Naive thymus-derived CD4-positive, alpha-beta T cell (primary cell): ENCODE results near the gene RAE1. TPM values are rescaled to one million over a fixed set of nuclear protein-coding genes. Genes with fewer than 3 reads are reported as not detected.

Experiments used
- ATAC-seq: fragments of 150-1000 bp; cut with Tn5 transposase; 2 replicates; pipeline ENCODE4 v1.10.0; 2021; ENCODE audit warnings: mild to moderate bottlenecking, moderate library complexity
- CTCF ChIA-PET: fragments of 350-600 bp; sonication (Branson Sonifier 250); formaldehyde crosslinking; loops from one replicate; lab custom pipeline; 2021; ENCODE audit warnings: antibody characterized with exemption; lab: Charles Lee
- POLR2A ChIA-PET: fragments of 350-600 bp; sonication (Branson Sonifier 250); formaldehyde crosslinking; loops from one replicate; lab custom pipeline; 2021; ENCODE audit warnings: antibody characterized with exemption, inconsistent platforms; lab: Charles Lee
- DNase-seq, 9 donors: peaks; one replicate each; pipeline versions ENCODE4 v3.0.0 to v3.0.0-alpha.2; 2020 to 2022; ENCODE audit warnings: mixed read lengths in 1 of 9
- H3K27ac ChIP-seq: one replicate; pipeline ENCODE4 v1.7.0; 2013; ENCODE audit warnings: mild to moderate bottlenecking, low read depth, low read length, moderate library complexity
- H3K27me3 ChIP-seq, 2 donors: one replicate each; pipeline ENCODE4 v1.7.0; 2013; ENCODE audit warnings: low read length in 2 of 2, mild to moderate bottlenecking in 2 of 2, moderate library complexity in 2 of 2; ENCODE audit not compliant: control insufficient read depth in 2 of 2, insufficient read depth in 2 of 2
- H3K36me3 ChIP-seq, 3 experiments: 1 replicate in 2 of 3; 2 replicates in 1 of 3; pipeline ENCODE4 v1.7.0; 2013; ENCODE audit warnings: low read length in 3 of 3, mild to moderate bottlenecking in 3 of 3, moderate library complexity in 1 of 3; ENCODE audit not compliant: insufficient read depth in 3 of 3, control insufficient read depth in 2 of 3
- H3K4me1 ChIP-seq, 2 donors: one replicate each; pipeline ENCODE4 v1.7.0; 2013; ENCODE audit warnings: low read length in 2 of 2, mild to moderate bottlenecking in 2 of 2, moderate library complexity in 1 of 2; ENCODE audit not compliant: control insufficient read depth in 2 of 2, insufficient read depth in 2 of 2
- H3K4me3 ChIP-seq: 2 replicates; pipeline ENCODE4 v1.7.0; 2013; ENCODE audit warnings: mild to moderate bottlenecking, low read length
- H3K9me3 ChIP-seq, 3 experiments: 1 replicate in 2 of 3; 2 replicates in 1 of 3; pipeline ENCODE4 v1.7.0; 2013; ENCODE audit warnings: low read length in 3 of 3; ENCODE audit not compliant: control insufficient read depth in 2 of 3
- H3K27ac Mint-ChIP-seq, 9 donors: one replicate each; pipeline ENCODE4 v1.8.0; 2020 to 2022; ENCODE audit warnings: mixed read lengths in 9 of 9, mild to moderate bottlenecking in 8 of 9, moderate library complexity in 5 of 9, inconsistent platforms in 2 of 9
- H3K27me3 Mint-ChIP-seq, 5 donors: one replicate each; pipeline ENCODE4 v1.8.0; 2021 to 2022; ENCODE audit warnings: mixed read lengths in 5 of 5, mild to moderate bottlenecking in 1 of 5
- H3K36me3 Mint-ChIP-seq, 5 donors: one replicate each; pipeline ENCODE4 v1.8.0; 2020 to 2022; ENCODE audit warnings: mixed read lengths in 5 of 5, mild to moderate bottlenecking in 3 of 5, inconsistent platforms in 1 of 5
- H3K4me1 Mint-ChIP-seq, 7 donors: one replicate each; pipeline ENCODE4 v1.8.0; 2020 to 2022; ENCODE audit warnings: mixed read lengths in 7 of 7, mild to moderate bottlenecking in 3 of 7, inconsistent platforms in 1 of 7
- H3K4me3 Mint-ChIP-seq, 10 donors: one replicate each; pipeline ENCODE4 v1.8.0; 2020 to 2022; ENCODE audit warnings: mild to moderate bottlenecking in 10 of 10, mixed read lengths in 10 of 10, moderate library complexity in 6 of 10, inconsistent platforms in 2 of 10
- H3K9me3 Mint-ChIP-seq, 11 donors: one replicate each; pipeline ENCODE4 v1.8.0; 2020 to 2022; ENCODE audit warnings: mixed read lengths in 11 of 11, mild to moderate bottlenecking in 4 of 11, inconsistent platforms in 1 of 11, moderate library complexity in 1 of 11
- intact Hi-C, 2 donors: fragments of 100-400 bp; cut with micrococcal nuclease; formaldehyde crosslinking; loops; one replicate each; pipeline ENCODE4 v1.15.1; 2023
- polyA plus RNA-seq, 2 donors: library from polyadenylated mRNA; unstranded; fragments of 300-500 nt; fragmentation: Illumina TruSeq; gene quantifications; one replicate each; pipeline ENCODE4 v1.2.3, GENCODE V29; 2021
- total RNA-seq, 6 experiments: library from RNA in 5 of 6; stranded (reverse) in 5 of 6; gene quantifications; 1 replicate in 5 of 6; 2 replicates in 1 of 6; pipeline ENCODE4 v1.2.3 and lab custom pipeline; 2021 to 2026

The RAE1 gene
- total and polyA plus RNA-seq, 7 experiments from 2014 or later = 31.0 to 65.1 (median 40.4) TPM

- DNase-seq (peak; percentile 71 to 87 (median 80)), ATAC-seq (peak; percentile 94)
- Mint-ChIP-seq H3K4me1 (peaks cover 7 to 28% (median 19%) of the 10 kb centered on the region in 7 donors), H3K27ac (peak overlapping the region in 8 of 9 donors; percentile 15 to 71 (median 58)), H3K9me3 (peaks cover 0 to 1% (median 0%) of the 10 kb centered on the region in 11 donors), H3K4me3 (peak overlapping the region in 1 of 10 donors; percentile 41), H3K27me3 (no peaks in the 10 kb centered on the region), H3K36me3 (peaks cover 3 to 29% (median 6%) of the 10 kb centered on the region in 5 donors)
- Histone ChIP-seq H3K9me3 (no peaks in the 10 kb centered on the region), H3K27me3 (no peaks in the 10 kb centered on the region), H3K4me1 (peaks cover 6 to 12% of the 10 kb centered on the region in 2 donors), H3K27ac (no peak overlapping the region), H3K36me3 (peaks cover 0 to 46% (median 0%) of the 10 kb centered on the region in 3 experiments), H3K4me3 (no peak overlapping the region)
- POLR2A ChIA-PET = interaction anchor here (0.7 to 3.7 kb wide), 7 partner anchors 9 to 111 kb away, joined by 3 to 16 read pairs (median 4); no protein-coding TSS in a partner anchor
- CTCF ChIA-PET = interaction anchor here (0.6 to 3.8 kb wide), 15 partner anchors 8 to 827 kb away, joined by 3 to 21 read pairs (median 5); no protein-coding TSS in a partner anchor
- intact Hi-C loops = loop anchor here (1.0 to 5.0 kb wide), 7 partner anchors 7 to 825 kb away; partner anchors contain the start of gene RBM38 (in 1 of the 2)
Observed at GRCh38 chr20:57381596-57382503, 30.8 kb downstream of the RAE1 start.

GRCh38 chr20:57382516-57382915 lies 31.5 kb downstream of the RAE1 start:
- peaks cover 3 to 23% (median 3%) of the 10 kb centered on the region in 5 donors for H3K36me3 Mint-ChIP-seq
- Histone ChIP-seq H3K27me3 (no peaks in the 10 kb centered on the region), H3K27ac (no peak overlapping the region), H3K36me3 (peaks cover 0 to 39% (median 0%) of the 10 kb centered on the region in 3 experiments), H3K4me3 (no peak overlapping the region), H3K4me1 (peaks cover 6 to 12% of the 10 kb centered on the region in 2 donors), H3K9me3 (no peaks in the 10 kb centered on the region)
- ATAC-seq (no peak), DNase-seq (no peak)
- intact Hi-C loops = loop anchor here (1.0 to 5.0 kb wide), 4 partner anchors 53 to 825 kb away; no protein-coding TSS in a partner anchor
- ChIA-PET CTCF (interaction anchor here (0.6 to 3.8 kb wide), 10 partner anchors 8 to 827 kb away, joined by 3 to 21 read pairs (median 5); no protein-coding TSS in a partner anchor), POLR2A (interaction anchor here (1.0 to 3.7 kb wide), 4 partner anchors 10 to 110 kb away, joined by 3 to 16 read pairs (median 6); no protein-coding TSS in a partner anchor)
- no peak overlapping the region for H3K4me3 Mint-ChIP-seq
- no peaks in the 10 kb centered on the region for H3K27me3 Mint-ChIP-seq
- peak overlapping the region in 7 of 9 donors; percentile 15 to 81 (median 67) for H3K27ac Mint-ChIP-seq
- peaks cover 7 to 28% (median 18%) of the 10 kb centered on the region in 7 donors for H3K4me1 Mint-ChIP-seq
- H3K9me3 Mint-ChIP-seq = peaks cover 0 to 1% (median 0%) of the 10 kb centered on the region in 11 donors

GRCh38 chr20:57383447-57384347 lies 32.6 kb downstream of the RAE1 start:
- Histone ChIP-seq H3K27me3 (no peaks in the 10 kb centered on the region), H3K4me1 (peaks cover 6 to 12% of the 10 kb centered on the region in 2 donors), H3K36me3 (peaks cover 0 to 27% (median 0%) of the 10 kb centered on the region in 3 experiments), H3K4me3 (no peak overlapping the region), H3K27ac (no peak overlapping the region), H3K9me3 (no peaks in the 10 kb centered on the region)
- ChIA-PET CTCF (interaction anchor here (0.6 to 3.8 kb wide), 5 partner anchors 12 to 851 kb away, joined by 3 to 21 read pairs (median 6); no protein-coding TSS in a partner anchor), POLR2A (interaction anchor here (1.1 to 3.7 kb wide), 3 partner anchors 8 to 114 kb away, joined by 3 to 16 read pairs (median 3); no protein-coding TSS in a partner anchor)
- Mint-ChIP-seq H3K4me1 (peaks cover 7 to 32% (median 20%) of the 10 kb centered on the region in 7 donors), H3K27ac (peak overlapping the region in 3 of 9 donors; percentile 45 to 77 (median 71)), H3K4me3 (no peak overlapping the region), H3K36me3 (peaks cover 0 to 16% (median 3%) of the 10 kb centered on the region in 5 donors), H3K9me3 (peaks cover 0 to 1% (median 0%) of the 10 kb centered on the region in 11 donors), H3K27me3 (no peaks in the 10 kb centered on the region)
- DNase-seq (no peak), ATAC-seq (no peak)
- intact Hi-C loops = loop anchor here (2.0 to 5.0 kb wide), 2 partner anchors 211 to 824 kb away; no protein-coding TSS in a partner anchor

- H3K9me3 ChIP-seq = no peaks in the 10 kb centered on the region
- Mint-ChIP-seq H3K36me3 (peaks cover 0 to 15% (median 3%) of the 10 kb centered on the region in 5 donors), H3K9me3 (peaks cover 0 to 1% (median 0%) of the 10 kb centered on the region in 11 donors), H3K27ac (peak overlapping the region in 3 of 9 donors; percentile 45 to 77 (median 70)), H3K4me3 (peak overlapping the region in 1 of 10 donors; percentile 36), H3K4me1 (peaks cover 8 to 37% (median 21%) of the 10 kb centered on the region in 7 donors), H3K27me3 (no peaks in the 10 kb centered on the region)
- CTCF ChIA-PET = interaction anchor here (0.9 to 3.8 kb wide), 2 partner anchors 109 to 850 kb away, joined by 3 to 21 read pairs; no protein-coding TSS in a partner anchor
- H3K36me3 ChIP-seq = peaks cover 0 to 22% (median 0%) of the 10 kb centered on the region in 3 experiments
- H3K27me3 ChIP-seq = no peaks in the 10 kb centered on the region
- peaks cover 7 to 15% of the 10 kb centered on the region in 2 donors for H3K4me1 ChIP-seq
- DNase-seq (no peak), ATAC-seq (no peak)
- no peak overlapping the region for H3K4me3 ChIP-seq
- POLR2A ChIA-PET = interaction anchor here (1.1 to 3.7 kb wide), 3 partner anchors 8 to 113 kb away, joined by 3 to 16 read pairs (median 3); no protein-coding TSS in a partner anchor
- intact Hi-C loops = loop anchor here in 1 of 2 donors (5.0 kb wide), 1 partner anchor 823 kb away; no protein-coding TSS in a partner anchor
- H3K27ac ChIP-seq = no peak overlapping the region
Observed at GRCh38 chr20:57384486-57384885, 33.4 kb downstream of the RAE1 start.

GRCh38 chr20:57384953-57385761 lies 34.1 kb downstream of the RAE1 start:
- Mint-ChIP-seq H3K36me3 (peaks cover 0 to 11% (median 1%) of the 10 kb centered on the region in 5 donors), H3K9me3 (peaks cover 0 to 1% (median 0%) of the 10 kb centered on the region in 11 donors), H3K4me1 (peaks cover 12 to 42% (median 23%) of the 10 kb centered on the region in 7 donors), H3K27me3 (no peaks in the 10 kb centered on the region), H3K27ac (peak overlapping the region in 2 of 9 donors; percentile 56 to 70), H3K4me3 (no peak overlapping the region)
- CTCF ChIA-PET = interaction anchor here (0.6 to 3.8 kb wide), 3 partner anchors 96 to 849 kb away, joined by 3 to 21 read pairs (median 3); no protein-coding TSS in a partner anchor
- no peak overlapping the region for H3K27ac ChIP-seq
- no peaks in the 10 kb centered on the region for H3K9me3 ChIP-seq
- H3K4me3 ChIP-seq = no peak overlapping the region
- ATAC-seq (no peak), DNase-seq (no peak)
- no peaks in the 10 kb centered on the region for H3K27me3 ChIP-seq
- H3K36me3 ChIP-seq = peaks cover 0 to 16% (median 0%) of the 10 kb centered on the region in 3 experiments
- POLR2A ChIA-PET = interaction anchor here (1.4 to 3.7 kb wide), 3 partner anchors 7 to 111 kb away, joined by 3 to 16 read pairs (median 3); no protein-coding TSS in a partner anchor
- peaks cover 14 to 21% of the 10 kb centered on the region in 2 donors for H3K4me1 ChIP-seq
- intact Hi-C loops = loop anchor here in 1 of 2 donors (5.0 kb wide), 1 partner anchor 822 kb away; no protein-coding TSS in a partner anchor
